HepG2 (cell line): ENCODE results near the gene OR52I2. TPM values are rescaled to one million over a fixed set of nuclear protein-coding genes. Genes with fewer than 3 reads are reported as not detected.

ENCODE experiments used
- ATAC-seq: fragments of 200-7000 bp; cut with Tn5 transposase; 3 replicates; pipeline ENCODE4 v1.9.1; 2020; ENCODE audit warnings: mild to moderate bottlenecking, moderate library complexity
- BruUV-seq: library from RNA; stranded (reverse); fragments of 400-500 nt; replicated peaks from 2 replicates; lab custom pipeline; 2021; lab: Mats Ljungman, UMichigan
- CTCF ChIA-PET: fragments of 300-600 bp; formaldehyde crosslinking; extraction: SDS; loops from one replicate; lab custom pipeline; 2021; ENCODE audit warnings: low total read pairs, inconsistent platforms, low intra/inter-chr PET ratio; lab: Yijun Ruan, JAX
- POLR2A ChIA-PET: fragments of 350-600 bp; sonication (Branson Sonifier 250); formaldehyde crosslinking; loops from one replicate; lab custom pipeline; 2020; ENCODE audit warnings: antibody characterized with exemption, inconsistent platforms; lab: Yijun Ruan, JAX
- DNase-seq: peaks from one replicate; pipeline ENCODE4 v3.0.0-alpha.2; 2015; ENCODE audit warnings: low spot score
- FAIRE-seq: peaks from 3 replicates; lab custom pipeline; 2011; peaks lifted over from hg19 to GRCh38; lab: Jason Lieb, UNC
- H2AFZ ChIP-seq: one replicate; pipeline ENCODE4 v1.6.1; 2011; ENCODE audit warnings: low read length, inconsistent platforms
- H3K27ac ChIP-seq: fragments of 300-600 bp; 3 replicates; pipeline ENCODE4 v1.8.0; 2011; ENCODE audit warnings: mixed run types, mild to moderate bottlenecking, mixed read lengths, low read length, inconsistent platforms; ENCODE audit not compliant: insufficient read depth; ENCODE audit errors: extremely low read length
- H3K27me3 ChIP-seq, 2 experiments: fragments of 200-600 bp in 1 of 2; 2 replicates in 1 of 2; 3 replicates in 1 of 2; pipeline versions ENCODE4 v1.6.0 to v1.8.0; 2011; ENCODE audit warnings: low read length in 2 of 2, mild to moderate bottlenecking in 2 of 2, moderate library complexity in 2 of 2, inconsistent platforms in 1 of 2; ENCODE audit not compliant: insufficient read depth in 2 of 2, control insufficient read depth in 1 of 2
- H3K36me3 ChIP-seq, 2 experiments: fragments of 200-600 bp in 1 of 2; replicated peaks in 1 of 2; 2 replicates in 1 of 2; 3 replicates in 1 of 2; pipeline versions ENCODE4 v1.5.1 to v1.8.0; 2011; ENCODE audit warnings: low read length in 2 of 2, inconsistent platforms in 1 of 2; ENCODE audit not compliant: insufficient read depth in 2 of 2, control insufficient read depth in 1 of 2
- H3K4me1 ChIP-seq: 2 replicates; pipeline ENCODE4 v1.5.1; 2012; ENCODE audit warnings: low read length, inconsistent platforms; ENCODE audit not compliant: insufficient read depth
- H3K4me2 ChIP-seq: 2 replicates; pipeline ENCODE4 v1.6.0; 2011; ENCODE audit warnings: low read depth, low read length, inconsistent platforms
- H3K4me3 ChIP-seq, 3 experiments: fragments of 200-600 bp in 1 of 3; sonication (generic), shearing (Covaris generic) in 1 of 3; replicated peaks in 1 of 3; 2 replicates each; pipeline ENCODE4 v1.5.1; 2011 to 2016; ENCODE audit warnings: low read length in 3 of 3, inconsistent platforms in 2 of 3, low read depth in 2 of 3, mild to moderate bottlenecking in 2 of 3, control low read depth in 1 of 3, mixed read lengths in 1 of 3; ENCODE audit not compliant: insufficient read depth in 1 of 3
- H3K79me2 ChIP-seq: one replicate; pipeline ENCODE4 v1.6.1; 2011; ENCODE audit warnings: low read length, inconsistent platforms; ENCODE audit not compliant: insufficient read depth
- H3K9ac ChIP-seq: 2 replicates; pipeline ENCODE4 v1.6.0; 2011; ENCODE audit warnings: mild to moderate bottlenecking, low read depth, low read length, inconsistent platforms; ENCODE audit not compliant: insufficient read depth
- H3K9me3 ChIP-seq: 2 replicates; pipeline ENCODE4 v1.5.1; 2012; ENCODE audit warnings: mild to moderate bottlenecking, low read length
- H4K20me1 ChIP-seq: 2 replicates; pipeline ENCODE4 v1.6.0; 2011; ENCODE audit warnings: inconsistent platforms, mild to moderate bottlenecking, low read length, moderate library complexity; ENCODE audit not compliant: insufficient read depth
- CTCF ChIP-seq: sonication (generic); formaldehyde crosslinking; IDR thresholded peaks from 2 replicates; pipeline ENCODE4 v1.5.0; 2020; ENCODE audit warnings: mild to moderate bottlenecking, missing genetic modification reagents, moderate library complexity
- MNT ChIP-seq: fragments of 450-650 bp; IDR thresholded peaks from 2 replicates; pipeline ENCODE4 v1.6.1; 2016
- PHF20 ChIP-seq: sonication (generic); formaldehyde crosslinking; IDR thresholded peaks from 2 replicates; pipeline ENCODE4 v1.5.0; 2020; ENCODE audit warnings: mild to moderate bottlenecking, missing genetic modification reagents
- SMC3 ChIP-seq: IDR thresholded peaks from 2 replicates; pipeline ENCODE4 v1.6.1; 2011; ENCODE audit warnings: low read length, improper control_type of control experiment
- STAG1 ChIP-seq: sonication (generic); formaldehyde crosslinking; IDR thresholded peaks from 2 replicates; pipeline ENCODE4 v1.4.0; 2020; ENCODE audit warnings: missing genetic modification reagents
- ZBTB10 ChIP-seq: sonication (generic); formaldehyde crosslinking; IDR thresholded peaks from 2 replicates; pipeline ENCODE4 v1.4.0; 2020; ENCODE audit warnings: missing genetic modification reagents, borderline replicate concordance
- ZNF224 ChIP-seq: sonication (generic); formaldehyde crosslinking; IDR thresholded peaks from 2 replicates; pipeline ENCODE4 v1.5.0; 2020; ENCODE audit warnings: mild to moderate bottlenecking, missing genetic modification reagents
- ZNF335 ChIP-seq: sonication (generic); formaldehyde crosslinking; IDR thresholded peaks from 2 replicates; pipeline ENCODE4 v1.4.0; 2020; ENCODE audit warnings: missing genetic modification reagents
- WGBS: methylation state at CpG from one replicate; pipeline ENCODE4 v1.1.6; 2017; ENCODE audit warnings: low lambda C conversion rate; 5-methylcytosine and 5-hydroxymethylcytosine counted together
- in situ Hi-C: cut with HindIII; loops from 2 replicates; pipeline ENCODE4 v1.10.0; 2017; ENCODE audit warnings: low pct_unique_long_range_greater_than_20kb; ENCODE audit not compliant: extremely low pct_ligation_motif_present
- intact Hi-C: fragments of 100-400 bp; cut with micrococcal nuclease; formaldehyde crosslinking; loops from one replicate; pipeline ENCODE4 v1.10.0; 2022; ENCODE audit not compliant: unreplicated experiment
- polyA plus RNA-seq, 8 experiments: library from polyadenylated mRNA; depleted of rRNA in 3 of 8; stranded (reverse) in 7 of 8; unstranded in 1 of 8; fragments of >200 nt; fragmentation: Illumina TruSeq in 4 of 8; extraction: Trizol in 4 of 8; gene quantifications; 2 replicates each; pipeline versions ENCODE4 v1.2.1 to v1.2.3, GENCODE V29; 2011 to 2016; ENCODE audit warnings: low read depth in 4 of 8, missing spikeins in 1 of 8, mixed read lengths in 1 of 8; ENCODE audit not compliant: insufficient read depth in 1 of 8
- total RNA-seq, 5 experiments: library from RNA; depleted of rRNA; stranded (reverse); fragments of >200 nt; fragmentation: Illumina TruSeq; extraction: Trizol; gene quantifications; 2 replicates each; pipeline ENCODE4 v1.2.3, GENCODE V29; 2016; ENCODE audit warnings: low read depth in 1 of 5
- TF ChIP-seq, protein P1 (sequence below): sonication (generic); formaldehyde crosslinking; IDR thresholded peaks from 2 replicates; pipeline ENCODE4 v1.8.1; 2022; ENCODE audit warnings: mild to moderate bottlenecking, missing genetic modification reagents

Gene OR52I2
- total and polyA plus RNA-seq, 2 of the 13 experiments (the other 11 are each of a cell fraction or from before 2014, with no cell fraction given): not detected

DNA sequence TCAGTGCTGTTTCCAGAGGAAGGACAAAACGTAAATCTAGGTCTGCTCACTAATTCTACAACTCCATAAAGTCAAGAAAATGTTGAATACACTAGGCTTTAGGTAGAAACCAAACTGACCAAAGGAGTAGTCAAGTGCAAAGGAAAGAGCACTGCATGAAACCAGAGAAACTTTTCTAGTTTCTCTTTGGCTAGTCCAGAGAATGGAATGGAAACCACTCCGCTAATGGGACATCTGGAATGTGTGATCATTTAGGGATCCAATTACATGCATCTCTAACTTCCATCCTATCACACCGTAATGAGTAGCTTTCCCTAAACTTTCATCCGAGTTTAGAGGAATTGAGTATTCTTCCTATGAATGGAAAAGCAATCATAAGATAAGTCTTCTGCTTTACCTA lies 34.1 kb upstream of the OR52I2 start:
- TF ChIP-seq ZBTB10 (CRISPR knock-in tag): no peak
- Histone ChIP-seq H3K27me3 (peaks cover 0 to 11% of the 10 kb centered on the region in 2 experiments; a peak in 1 of 5 replicates), H3K9me3 (no peaks in the 10 kb centered on the region), H3K4me2 (no peak overlapping the region), H3K9ac (no peak overlapping the region), H3K79me2 (no peaks in the 10 kb centered on the region), H3K4me1 (peaks cover 7% of the 10 kb centered on the region; the same call in 1 of the 2 replicates), H3K36me3 (no peaks in the 10 kb centered on the region), H2AFZ (no peak overlapping the region), H3K4me3 (no peak overlapping the region), H4K20me1 (no peaks in the 10 kb centered on the region), H3K27ac (no peak overlapping the region)
- 12% methylated on average over 4 of the region's 4 CpGs for WGBS
- BruUV-seq: no TSS peak
- in situ Hi-C loops: no loop called here
- ChIA-PET CTCF (no interaction called here), POLR2A (no interaction called here)
- ATAC-seq (no peak), DNase-seq (no peak), FAIRE-seq (no peak)
- intact Hi-C loops: no loop called here

- 34% methylated on average over 8 of the region's 8 CpGs for WGBS
- CTCF ChIA-PET: interaction anchor here (1.9 kb wide), 1 partner anchor 364 kb away, joined by 7 read pairs; no protein-coding TSS in a partner anchor
Measured at GRCh38 chr11:4551346-4551979, 30.1 kb upstream of the OR52I2 start.

More at GRCh38 chr11:4551346-4551979, 30.1 kb upstream of the OR52I2 start:
- Histone ChIP-seq H3K9me3 (no peaks in the 10 kb centered on the region), H3K4me2 (no peak overlapping the region), H3K27ac (no peak overlapping the region), H3K9ac (no peak overlapping the region), H3K79me2 (no peaks in the 10 kb centered on the region), H3K4me3 (no peak overlapping the region), H3K4me1 (peaks cover 7% of the 10 kb centered on the region; the same call in 1 of the 2 replicates), H3K36me3 (no peaks in the 10 kb centered on the region), H4K20me1 (no peaks in the 10 kb centered on the region), H2AFZ (no peak overlapping the region), H3K27me3 (peaks cover 0 to 3% of the 10 kb centered on the region in 2 experiments; a peak in 1 of 5 replicates)
- FAIRE-seq: no peak
- in situ Hi-C loops: no loop called here
- no TSS peak for BruUV-seq
- TF ChIP-seq ZNF224 (CRISPR knock-in tag) (no peak), MNT (peak; percentile 56), SMC3 (peak; percentile 20; the same call in 1 of the 2 replicates), PHF20 (CRISPR knock-in tag) (no peak), STAG1 (CRISPR knock-in tag) (0 out of 2 replicates have a peak, but pooled peaks have one; percentile 12), ZNF335 (no peak), CTCF (CRISPR knock-in tag) (peak; percentile 28)
- TF ChIP-seq, protein P1, sequence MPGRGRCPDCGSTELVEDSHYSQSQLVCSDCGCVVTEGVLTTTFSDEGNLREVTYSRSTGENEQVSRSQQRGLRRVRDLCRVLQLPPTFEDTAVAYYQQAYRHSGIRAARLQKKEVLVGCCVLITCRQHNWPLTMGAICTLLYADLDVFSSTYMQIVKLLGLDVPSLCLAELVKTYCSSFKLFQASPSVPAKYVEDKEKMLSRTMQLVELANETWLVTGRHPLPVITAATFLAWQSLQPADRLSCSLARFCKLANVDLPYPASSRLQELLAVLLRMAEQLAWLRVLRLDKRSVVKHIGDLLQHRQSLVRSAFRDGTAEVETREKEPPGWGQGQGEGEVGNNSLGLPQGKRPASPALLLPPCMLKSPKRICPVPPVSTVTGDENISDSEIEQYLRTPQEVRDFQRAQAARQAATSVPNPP (CRISPR knock-in tag): no peak
- intact Hi-C loops: loop anchor here (1.0 kb wide), 1 partner anchor 364 kb away; no protein-coding TSS in a partner anchor
- ATAC-seq: peak; percentile 75
- peak; percentile 7 for DNase-seq
- POLR2A ChIA-PET: no interaction called here
